Kidney (tissue), 14 donors: ENCODE measurements around the gene ACTRT2. TPM values are rescaled to one million over a fixed set of nuclear protein-coding genes. Genes with fewer than 3 reads are reported as not detected.

Source experiments
- DNase-seq, 5 donors: peaks; one replicate each; pipeline ENCODE4 v3.0.0-alpha.2; 2013 to 2020
- FAIRE-seq: peaks from 2 replicates; lab custom pipeline; 2012; peaks lifted over from hg19 to GRCh38; lab: Jason Lieb, UNC
- H3K27ac ChIP-seq, 2 donors: one replicate each; pipeline ENCODE4 v1.7.0; 2013; ENCODE audit warnings: low read depth in 2 of 2, low read length in 2 of 2, inconsistent platforms in 1 of 2
- H3K27me3 ChIP-seq: one replicate; pipeline ENCODE4 v1.7.1; 2013; ENCODE audit warnings: low read length, inconsistent platforms; ENCODE audit not compliant: control insufficient read depth, insufficient read depth
- H3K36me3 ChIP-seq, 3 donors: one replicate each; pipeline versions ENCODE4 v1.7.0 to v1.7.1; 2013; ENCODE audit warnings: low read length in 3 of 3, control low read depth in 1 of 3, inconsistent platforms in 1 of 3; ENCODE audit not compliant: insufficient read depth in 3 of 3, control insufficient read depth in 2 of 3
- H3K4me1 ChIP-seq, 3 donors: one replicate each; pipeline versions ENCODE4 v1.7.0 to v1.7.1; 2013; ENCODE audit warnings: low read length in 3 of 3, inconsistent platforms in 1 of 3, low read depth in 1 of 3; ENCODE audit not compliant: control insufficient read depth in 2 of 3, insufficient read depth in 2 of 3
- H3K4me3 ChIP-seq, 3 donors: one replicate each; pipeline versions ENCODE4 v1.7.0 to v1.8.1; 2013; ENCODE audit warnings: low read length in 3 of 3, control low read depth in 1 of 3, inconsistent platforms in 1 of 3
- H3K9ac ChIP-seq, 3 donors: one replicate each; pipeline versions ENCODE4 v1.7.0 to v1.7.1; 2013; ENCODE audit warnings: low read length in 3 of 3, control low read depth in 1 of 3, inconsistent platforms in 1 of 3
- H3K9me3 ChIP-seq, 3 donors: one replicate each; pipeline versions ENCODE4 v1.7.0 to v1.7.1; 2013; ENCODE audit warnings: low read length in 3 of 3, control low read depth in 1 of 3, inconsistent platforms in 1 of 3; ENCODE audit not compliant: control insufficient read depth in 2 of 3, insufficient read depth in 1 of 3
- intact Hi-C: fragments of 100-400 bp; cut with DNase I; formaldehyde crosslinking; loops from one replicate; pipeline ENCODE4 v1.11.1; 2022
- polyA plus RNA-seq: library from polyadenylated mRNA; stranded (reverse); fragments of 350-450 nt; fragmentation: Illumina TruSeq; extraction: RNeasy Lipid Tissue Mini Kit (QIAGEN cat#74804); gene quantifications from one replicate; pipeline ENCODE4 v1.2.3, GENCODE V29; 2014; ENCODE audit warnings: low read depth, low replicate concordance; ENCODE audit not compliant: insufficient read depth
- total RNA-seq: library from RNA; stranded (reverse); fragmentation: NEBNext Ultra II Directional; extraction: Animal tissue kit (Norgen Biotek cat#: 25700); gene quantifications from one replicate; pipeline ENCODE4 v1.2.1, GENCODE V29; 2021
- TF ChIP-seq, protein P1 (sequence below): IDR thresholded peaks from 3 replicates; pipeline ENCODE4 v1.5.1; 2012; ENCODE audit warnings: mild to moderate bottlenecking, moderate library complexity, borderline replicate concordance; ENCODE audit not compliant: insufficient read depth; ENCODE audit errors: extremely low read depth
- donor health status: control.
- donor health status: control.
- donor health status: control.
- donor health status: control.
- donor health status: control.
- donor health status: DM: yes; HTN: yes; CAD: no.
- donor health status: Normal renal cell carcinoma (clear cell type).

Gene ACTRT2
- total and polyA plus RNA-seq, 2 donors from 2014 or later: not detected

DNA sequence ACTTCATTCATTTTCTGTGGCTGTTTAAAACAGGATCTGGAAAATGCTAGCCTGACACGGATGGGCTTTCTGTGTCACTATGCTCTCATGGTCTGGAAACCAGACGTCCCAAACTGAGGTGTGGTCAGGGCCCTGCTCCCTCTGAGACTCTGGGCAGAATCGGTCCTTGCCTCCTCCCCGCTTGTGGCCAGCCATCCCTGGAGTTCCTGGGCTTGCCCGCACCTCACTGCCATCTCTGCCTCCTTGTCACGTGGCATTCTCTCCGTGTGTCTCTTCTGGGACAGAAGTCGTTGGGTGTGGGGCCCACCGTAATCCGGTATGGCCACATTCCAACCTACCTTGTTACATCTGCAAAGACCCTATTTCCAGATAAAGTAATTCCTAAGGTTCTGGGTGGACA, 10.1 kb upstream of the ACTRT2 start:
- H3K36me3 ChIP-seq: no peaks in the 10 kb centered on the region
- no peaks in the 10 kb centered on the region for H3K4me1 ChIP-seq
- TF ChIP-seq, protein P1, sequence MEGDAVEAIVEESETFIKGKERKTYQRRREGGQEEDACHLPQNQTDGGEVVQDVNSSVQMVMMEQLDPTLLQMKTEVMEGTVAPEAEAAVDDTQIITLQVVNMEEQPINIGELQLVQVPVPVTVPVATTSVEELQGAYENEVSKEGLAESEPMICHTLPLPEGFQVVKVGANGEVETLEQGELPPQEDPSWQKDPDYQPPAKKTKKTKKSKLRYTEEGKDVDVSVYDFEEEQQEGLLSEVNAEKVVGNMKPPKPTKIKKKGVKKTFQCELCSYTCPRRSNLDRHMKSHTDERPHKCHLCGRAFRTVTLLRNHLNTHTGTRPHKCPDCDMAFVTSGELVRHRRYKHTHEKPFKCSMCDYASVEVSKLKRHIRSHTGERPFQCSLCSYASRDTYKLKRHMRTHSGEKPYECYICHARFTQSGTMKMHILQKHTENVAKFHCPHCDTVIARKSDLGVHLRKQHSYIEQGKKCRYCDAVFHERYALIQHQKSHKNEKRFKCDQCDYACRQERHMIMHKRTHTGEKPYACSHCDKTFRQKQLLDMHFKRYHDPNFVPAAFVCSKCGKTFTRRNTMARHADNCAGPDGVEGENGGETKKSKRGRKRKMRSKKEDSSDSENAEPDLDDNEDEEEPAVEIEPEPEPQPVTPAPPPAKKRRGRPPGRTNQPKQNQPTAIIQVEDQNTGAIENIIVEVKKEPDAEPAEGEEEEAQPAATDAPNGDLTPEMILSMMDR: no peak
- no peak for FAIRE-seq
- peaks cover 0 to 7% (median 4%) of the 10 kb centered on the region in 3 donors for H3K9me3 ChIP-seq
- DNase-seq: peak in 2 of 5 donors; percentile 33 to 48
- H3K9ac ChIP-seq: no peak overlapping the region
- H3K27me3 ChIP-seq: peaks cover 2% of the 10 kb centered on the region
- intact Hi-C loops: loop anchor here (10.0 kb wide), 1 partner anchor 414 kb away; no protein-coding TSS in a partner anchor
- no peak overlapping the region for H3K4me3 ChIP-seq
- H3K27ac ChIP-seq: no peak overlapping the region

DNA sequence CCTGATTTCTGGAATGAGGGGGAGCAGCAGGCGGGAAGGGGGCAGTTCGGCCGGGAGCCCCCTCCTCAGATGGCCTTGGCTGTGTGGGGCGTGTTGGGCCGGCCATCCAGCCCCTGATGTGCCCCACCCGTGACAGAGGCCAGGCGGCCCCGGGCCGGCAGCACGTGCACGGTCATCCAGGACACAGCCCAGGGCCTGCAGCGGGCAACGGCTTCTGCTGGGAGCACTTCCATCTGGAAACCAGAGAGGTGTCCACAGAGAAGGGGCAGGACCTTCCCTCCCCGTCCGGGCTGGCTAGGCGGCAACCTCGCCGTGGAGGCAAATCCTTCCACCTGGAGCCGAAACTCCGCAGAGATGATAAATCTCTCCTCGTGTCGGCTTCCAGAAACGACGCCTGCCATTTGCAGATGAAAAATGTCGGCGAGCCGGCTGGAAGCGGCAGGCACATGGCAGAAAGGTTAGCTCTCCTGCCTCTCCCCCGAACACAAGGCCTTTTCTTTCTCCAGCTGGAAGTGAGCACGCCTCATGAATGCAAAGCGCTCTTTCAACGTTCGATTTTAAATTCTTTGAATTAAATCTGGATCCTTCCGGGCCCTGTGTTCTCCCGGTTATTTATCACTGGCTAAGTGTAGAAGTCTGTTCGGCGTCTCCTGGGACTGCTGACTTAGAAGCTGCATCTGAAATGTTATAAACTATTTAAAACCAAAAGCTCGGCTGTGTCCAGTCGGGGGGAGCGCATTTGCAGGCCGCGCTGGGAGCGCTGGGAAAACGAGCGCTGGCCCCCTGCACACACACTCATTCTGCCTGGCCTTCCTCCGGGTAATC, 9.4 kb upstream of the ACTRT2 start:
- intact Hi-C loops: loop anchor here (10.0 kb wide), 1 partner anchor 413 kb away; no protein-coding TSS in a partner anchor
- Histone ChIP-seq H3K27me3 (peaks cover 2% of the 10 kb centered on the region), H3K4me3 (no peak overlapping the region), H3K27ac (no peak overlapping the region), H3K9me3 (peaks cover 0 to 7% (median under 1%) of the 10 kb centered on the region in 3 donors), H3K4me1 (no peaks in the 10 kb centered on the region), H3K36me3 (no peaks in the 10 kb centered on the region), H3K9ac (no peak overlapping the region)
- DNase-seq: peak; percentile 52 to 86 (median 59)
- TF ChIP-seq, protein P1: no peak
- FAIRE-seq: no peak

DNA sequence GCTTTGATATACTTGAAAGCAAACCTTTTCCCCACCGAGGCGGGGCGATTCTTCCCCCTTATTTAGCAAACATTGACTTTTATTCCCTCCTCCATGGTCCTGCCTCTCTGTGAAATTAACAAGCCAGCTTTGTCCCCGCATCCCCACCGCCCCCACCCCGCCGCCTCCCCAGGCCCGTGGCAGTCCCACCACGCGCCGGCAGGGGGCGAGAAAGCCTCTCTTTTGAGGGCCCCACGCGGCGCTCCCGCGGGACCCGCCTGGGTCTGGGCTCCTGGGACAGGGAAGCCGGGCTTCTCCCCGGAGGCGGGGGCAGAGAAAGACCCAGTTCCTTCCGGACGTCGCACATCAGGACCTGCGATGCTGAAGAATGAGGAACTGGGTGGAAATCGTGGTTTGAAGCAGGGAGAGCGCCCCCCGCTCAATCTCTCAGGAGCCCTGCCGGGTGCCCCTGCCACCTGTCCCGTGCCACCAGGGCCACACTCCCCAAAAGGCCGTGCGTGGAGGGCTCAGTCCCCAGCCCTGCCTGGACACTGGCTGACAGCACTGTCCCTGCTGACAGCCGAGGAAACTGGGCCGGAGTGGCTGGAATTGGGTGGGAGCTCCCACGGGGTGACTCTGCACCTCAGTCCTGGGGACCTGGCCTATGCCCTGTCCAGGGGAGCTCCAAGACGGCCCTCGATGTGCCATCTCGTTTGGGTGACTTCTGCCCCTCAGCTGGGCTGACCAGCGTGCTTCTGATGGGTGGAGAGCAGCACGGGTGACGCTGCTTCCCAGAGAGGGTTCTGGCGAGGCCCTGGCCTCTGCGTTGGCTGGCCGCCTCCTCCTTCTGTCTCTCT, 8.6 kb upstream of the ACTRT2 start:
- no peaks in the 10 kb centered on the region for H3K4me1 ChIP-seq
- H3K27ac ChIP-seq: no peak overlapping the region
- peaks cover 2% of the 10 kb centered on the region for H3K27me3 ChIP-seq
- FAIRE-seq (no peak), DNase-seq (peak in 4 of 5 donors; percentile 70 to 82 (median 80))
- TF ChIP-seq, protein P1: peak; percentile 44
- no peak overlapping the region for H3K9ac ChIP-seq
- intact Hi-C loops: loop anchor here (10.0 kb wide), 1 partner anchor 412 kb away; no protein-coding TSS in a partner anchor
- no peak overlapping the region for H3K4me3 ChIP-seq
- H3K9me3 ChIP-seq: peaks cover 0 to 2% (median 0%) of the 10 kb centered on the region in 3 donors
- H3K36me3 ChIP-seq: no peaks in the 10 kb centered on the region
